Esophagus muscularis mucosa (tissue), 3 donors: ENCODE results near the gene GSTCD.

Experiments
- POLR2A ChIP-seq: fragments of 450-650 bp; IDR thresholded peaks from one replicate; pipeline ENCODE4 v1.6.1; 2017; ENCODE audit warnings: antibody characterized with exemption, moderate library complexity, mild to moderate bottlenecking, low read depth
- POLR2AphosphoS5 ChIP-seq, 2 donors: sonication (generic); formaldehyde crosslinking; IDR thresholded peaks; one replicate each; pipeline ENCODE4 v1.6.1; 2017; ENCODE audit warnings: antibody characterized with exemption in 2 of 2
- TF ChIP-seq, protein P1 (sequence below), 3 experiments: fragments of 200-600 bp in 2 of 3; fragments of 450-650 bp in 1 of 3; sonication (generic) in 2 of 3; IDR thresholded peaks; one replicate each; pipeline ENCODE4 v1.5.1; 2017 to 2019; ENCODE audit warnings: antibody characterized with exemption in 3 of 3, mild to moderate bottlenecking in 2 of 3, moderate library complexity in 1 of 3

DNA sequence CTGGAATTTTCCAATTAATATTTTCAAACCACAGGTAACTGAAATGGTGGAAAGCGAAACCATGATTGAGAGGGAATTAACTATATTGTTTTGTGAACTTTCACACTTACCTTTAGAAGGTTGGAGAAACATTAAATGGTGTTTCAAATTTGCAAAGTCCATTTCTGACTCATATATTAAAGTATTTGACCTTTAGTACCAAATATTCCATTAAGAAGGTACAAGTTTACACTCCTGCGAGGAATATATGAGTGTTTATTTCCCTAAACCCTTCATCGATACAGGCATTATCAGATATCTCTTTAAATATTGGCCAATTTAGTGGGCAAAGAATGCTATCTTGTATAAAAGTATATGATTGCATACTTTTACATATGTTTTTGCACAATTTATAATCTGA is 142.6 kb downstream of the GSTCD start:
- no peak for TF ChIP-seq POLR2A
- no peak for TF ChIP-seq POLR2AphosphoS5 (IDR thresholded peaks at IDR 0.05)
- TF ChIP-seq, protein P1, sequence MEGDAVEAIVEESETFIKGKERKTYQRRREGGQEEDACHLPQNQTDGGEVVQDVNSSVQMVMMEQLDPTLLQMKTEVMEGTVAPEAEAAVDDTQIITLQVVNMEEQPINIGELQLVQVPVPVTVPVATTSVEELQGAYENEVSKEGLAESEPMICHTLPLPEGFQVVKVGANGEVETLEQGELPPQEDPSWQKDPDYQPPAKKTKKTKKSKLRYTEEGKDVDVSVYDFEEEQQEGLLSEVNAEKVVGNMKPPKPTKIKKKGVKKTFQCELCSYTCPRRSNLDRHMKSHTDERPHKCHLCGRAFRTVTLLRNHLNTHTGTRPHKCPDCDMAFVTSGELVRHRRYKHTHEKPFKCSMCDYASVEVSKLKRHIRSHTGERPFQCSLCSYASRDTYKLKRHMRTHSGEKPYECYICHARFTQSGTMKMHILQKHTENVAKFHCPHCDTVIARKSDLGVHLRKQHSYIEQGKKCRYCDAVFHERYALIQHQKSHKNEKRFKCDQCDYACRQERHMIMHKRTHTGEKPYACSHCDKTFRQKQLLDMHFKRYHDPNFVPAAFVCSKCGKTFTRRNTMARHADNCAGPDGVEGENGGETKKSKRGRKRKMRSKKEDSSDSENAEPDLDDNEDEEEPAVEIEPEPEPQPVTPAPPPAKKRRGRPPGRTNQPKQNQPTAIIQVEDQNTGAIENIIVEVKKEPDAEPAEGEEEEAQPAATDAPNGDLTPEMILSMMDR (IDR thresholded peaks at IDR 0.05) = no peak
